NCI-H1105 treated with DMSO at 0.1 percent for 48 hours (cell line): Measurements from ENCODE around the gene ADD1.

ENCODE experiments used
- DNase-seq: peaks from one replicate; lab custom pipeline; 2025; lab: John Stamatoyannopoulos, UW

Gene ADD1

DNA sequence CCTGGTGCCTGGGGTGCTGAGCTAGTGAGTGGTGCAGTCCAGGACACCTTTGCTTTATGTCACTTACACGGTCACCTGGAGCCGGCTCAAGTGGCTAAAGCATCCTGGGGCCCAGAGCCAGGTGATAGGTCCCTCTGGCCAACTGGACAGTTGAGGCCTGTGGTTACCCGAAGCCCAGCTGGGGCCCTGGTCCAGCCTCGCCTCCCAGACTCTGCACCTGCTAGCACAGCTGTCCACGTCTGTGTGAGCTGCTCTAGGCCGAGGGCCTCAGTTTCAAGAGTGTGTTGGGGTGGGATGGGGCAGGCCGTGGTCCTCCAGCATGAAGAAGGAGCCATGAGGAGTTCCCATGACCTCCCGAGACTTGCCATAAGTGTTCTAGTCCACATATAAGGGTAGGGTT, 7.7 kb upstream of the ADD1 start:
- DNase-seq: no peak

DNA sequence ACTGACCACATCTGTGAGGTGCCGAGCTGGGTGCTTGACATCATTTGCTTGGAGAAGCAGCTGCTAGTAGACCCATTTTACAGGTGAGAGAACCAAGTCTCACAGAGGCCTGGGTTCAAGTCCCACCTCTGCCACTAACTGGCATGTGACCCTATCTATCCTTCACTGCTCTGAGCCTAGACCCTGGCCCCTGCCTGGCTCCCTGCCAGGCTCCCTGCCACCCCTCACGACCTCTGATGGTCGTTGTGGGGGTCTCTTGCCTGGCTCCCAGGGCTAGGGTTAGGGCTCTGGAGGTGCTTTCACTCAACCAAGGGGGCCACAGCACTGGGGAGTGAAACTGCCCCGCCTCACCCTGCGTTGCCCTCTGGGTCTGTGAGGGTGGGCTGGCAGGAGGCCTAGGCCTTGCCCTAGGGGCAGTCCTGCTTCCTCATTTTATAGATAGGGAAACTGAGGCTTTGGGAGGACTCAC, 7.2 kb upstream of the ADD1 start:
- no peak for DNase-seq

DNA sequence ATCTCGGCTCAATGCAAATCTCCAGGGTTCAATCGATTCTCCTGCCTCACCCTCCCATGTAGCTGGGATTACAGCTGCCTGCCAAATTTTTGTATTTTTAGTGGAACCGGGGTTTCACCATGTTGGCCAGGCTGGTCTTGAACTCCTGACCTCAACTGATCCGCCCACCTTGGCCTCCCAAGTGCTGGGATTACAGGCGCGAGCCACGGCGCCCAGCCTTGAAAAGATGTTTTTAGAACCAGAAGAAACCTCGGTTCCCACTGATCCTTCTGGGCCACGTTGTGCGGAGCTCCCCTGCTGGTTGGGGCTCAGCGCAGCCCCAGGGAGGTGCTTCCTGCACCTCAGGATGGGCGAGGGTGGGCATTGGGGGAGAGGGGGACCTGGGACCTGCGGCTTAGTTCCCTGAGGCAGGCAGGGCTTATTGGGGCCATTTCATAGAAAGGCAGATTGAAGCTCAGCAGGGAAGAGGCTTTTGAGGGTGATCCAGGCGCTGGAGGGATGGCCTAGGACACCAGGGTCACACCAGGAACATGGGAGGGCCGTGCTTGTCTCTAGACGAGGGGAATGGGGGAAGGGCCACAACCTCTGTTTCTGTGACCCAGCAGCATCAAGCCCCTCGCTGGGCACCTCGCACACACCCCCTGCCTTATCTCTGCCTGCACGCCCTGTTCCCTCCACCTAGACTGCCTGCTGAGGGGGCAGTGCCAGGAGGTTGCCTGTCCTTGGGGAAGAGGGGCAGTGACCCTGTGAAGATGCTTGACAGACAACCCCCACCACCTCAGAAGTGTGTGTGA, 6.3 kb upstream of the ADD1 start:
- DNase-seq: no peak

DNA sequence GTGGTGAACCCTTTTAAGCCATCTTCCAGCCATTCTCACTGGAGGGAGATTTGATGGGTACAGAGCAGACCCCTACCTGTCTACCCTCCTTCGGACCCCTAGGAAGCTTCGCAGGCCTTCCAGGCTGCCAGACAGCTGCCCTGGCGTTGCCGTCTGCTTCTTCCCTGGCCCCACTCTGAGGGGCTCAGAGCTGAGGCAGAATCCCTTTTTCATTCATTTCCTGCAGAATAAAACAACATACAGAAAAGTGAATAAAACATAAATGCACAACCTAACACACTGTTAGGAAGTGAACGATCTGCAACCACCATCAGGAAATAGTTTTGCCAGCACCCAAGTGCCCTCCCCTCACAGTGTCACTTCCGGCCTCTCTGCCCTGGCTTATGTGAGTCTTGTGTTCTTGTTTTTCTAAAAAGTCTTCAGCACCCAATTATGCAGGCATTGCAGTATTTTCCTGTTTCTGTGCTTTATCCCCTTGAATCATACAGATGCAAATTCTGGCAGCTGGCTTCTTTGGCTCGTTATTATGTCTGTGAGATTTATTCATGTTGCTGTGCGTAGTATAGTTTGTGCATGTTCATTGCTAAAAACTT, 5.6 kb upstream of the ADD1 start:
- no peak for DNase-seq

DNA sequence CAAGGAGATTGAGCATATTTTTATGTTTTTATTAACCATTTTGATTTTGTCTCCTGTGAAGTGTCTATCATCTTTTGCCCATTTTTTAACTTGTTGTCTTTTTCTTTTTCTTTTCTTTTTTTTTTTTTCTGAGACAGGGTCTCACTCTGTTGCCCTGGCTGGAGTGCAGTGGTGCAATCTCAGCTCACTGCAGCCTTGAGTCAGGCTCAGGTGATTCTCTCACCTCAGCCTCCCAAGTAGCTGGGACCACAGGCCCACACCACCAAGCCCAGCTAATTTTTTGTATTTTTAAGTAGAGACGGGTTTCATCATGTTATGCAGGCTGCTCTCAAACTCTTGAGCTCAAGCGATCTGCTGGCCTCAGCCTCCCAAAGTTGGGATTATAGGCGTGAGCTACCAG, 4.6 kb upstream of the ADD1 start:
- DNase-seq: no peak

DNA sequence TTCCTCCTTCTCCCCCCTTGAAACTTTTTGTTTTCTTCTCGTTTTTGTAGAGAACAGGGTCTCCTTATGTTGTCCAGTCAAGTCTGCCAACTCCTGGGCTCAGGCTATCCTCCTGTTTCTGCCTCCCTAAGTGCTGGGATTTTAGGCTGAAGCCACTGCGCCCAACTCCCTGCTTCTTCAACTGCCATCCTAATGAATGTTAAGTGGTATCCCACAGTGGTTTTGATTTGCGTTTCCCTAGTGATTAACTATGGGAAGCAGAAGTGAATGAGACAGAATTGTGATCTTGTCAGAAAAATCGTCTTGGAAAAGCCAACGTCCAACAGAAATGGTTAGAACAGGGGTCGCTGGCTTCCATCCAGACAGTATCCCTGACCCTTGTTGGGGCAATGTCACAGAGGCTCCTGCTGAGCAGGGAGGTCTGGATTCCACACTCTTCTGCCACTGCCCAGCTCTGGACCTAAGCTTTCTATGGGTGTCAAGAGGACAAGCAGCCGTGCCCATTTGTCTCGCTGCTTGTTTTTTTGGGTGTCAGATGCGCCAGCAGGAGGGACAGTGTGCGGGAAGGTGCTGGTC, 869 bp upstream of the ADD1 start:
- DNase-seq: no peak

DNA sequence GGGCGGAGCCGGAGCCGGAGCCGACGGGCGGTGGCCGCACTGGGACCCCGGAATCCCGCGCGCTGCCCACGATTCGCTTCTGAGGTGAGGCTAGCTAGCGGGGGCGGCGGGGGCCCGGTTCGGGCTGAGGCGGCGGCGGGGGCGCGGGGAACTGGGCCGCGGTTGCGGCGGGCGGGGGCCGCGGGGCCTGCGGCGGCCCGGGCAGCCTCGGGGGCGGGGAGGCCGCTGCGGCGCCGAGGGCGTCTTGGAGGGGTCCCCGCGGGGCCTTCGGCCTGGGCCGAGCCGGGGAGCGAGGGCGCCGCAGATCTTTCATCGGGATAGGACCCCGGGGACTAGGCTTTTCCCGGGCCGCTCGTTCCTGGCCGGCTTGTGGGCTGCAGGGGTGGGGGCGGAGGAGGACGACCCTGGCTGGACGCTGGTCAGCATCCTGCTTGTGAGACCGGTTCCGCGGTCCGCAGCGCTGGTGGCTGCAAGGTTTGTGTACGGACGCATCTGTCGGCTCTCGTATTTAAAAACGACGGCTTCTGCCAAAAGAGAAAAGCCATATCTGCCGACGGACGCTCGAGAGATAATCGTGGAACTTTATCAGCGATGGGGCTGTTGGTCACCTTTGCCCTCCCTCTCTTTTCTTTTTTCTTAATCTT, 419 bp downstream of the ADD1 start:
- DNase-seq: no peak

DNA sequence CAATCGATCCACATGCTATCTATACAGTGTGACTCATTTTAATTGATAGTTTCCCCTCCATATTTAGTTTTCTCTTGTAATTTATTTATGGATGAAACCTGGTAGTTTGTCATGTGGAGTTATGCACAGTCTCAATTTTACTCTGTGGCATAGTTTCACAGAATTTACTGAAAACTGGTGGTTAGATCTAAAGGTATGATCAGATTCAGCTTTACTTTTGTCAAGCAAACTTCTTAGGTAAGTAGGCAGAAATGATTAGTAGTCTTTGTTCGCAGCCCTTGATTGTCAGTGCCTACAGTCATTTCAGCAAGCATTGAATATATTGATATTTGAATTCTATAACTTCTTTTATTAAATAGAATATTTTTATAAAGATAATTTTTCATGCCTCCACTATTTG, 2.5 kb downstream of the ADD1 start:
- no peak for DNase-seq

DNA sequence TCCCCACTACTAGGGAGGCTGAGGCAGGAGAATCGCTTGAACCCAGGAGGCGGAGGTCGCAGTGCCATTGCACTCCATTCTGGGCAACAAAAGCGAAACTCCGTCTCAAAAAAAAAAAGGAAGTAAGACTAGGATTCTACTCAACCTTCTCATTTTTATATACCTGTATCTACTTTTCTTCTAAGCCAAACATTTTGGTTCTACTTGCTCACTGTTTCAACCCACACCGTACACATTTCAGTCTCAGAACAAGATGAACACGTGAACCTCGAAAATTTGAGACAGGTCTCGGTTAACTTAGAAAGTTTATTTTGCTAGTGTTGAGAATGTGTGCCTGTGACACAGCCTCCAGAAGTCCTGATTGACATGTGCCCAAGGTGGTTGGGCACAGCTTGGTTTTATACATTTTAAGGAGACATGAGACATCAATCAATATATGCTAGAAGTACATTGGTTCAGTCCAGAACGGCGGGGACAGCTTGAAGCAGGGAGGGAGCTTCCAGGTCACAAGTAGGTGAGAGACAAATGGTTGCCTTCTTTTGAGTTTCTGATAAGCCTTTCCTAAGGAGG, 3.7 kb downstream of the ADD1 start:
- DNase-seq: no peak

DNA sequence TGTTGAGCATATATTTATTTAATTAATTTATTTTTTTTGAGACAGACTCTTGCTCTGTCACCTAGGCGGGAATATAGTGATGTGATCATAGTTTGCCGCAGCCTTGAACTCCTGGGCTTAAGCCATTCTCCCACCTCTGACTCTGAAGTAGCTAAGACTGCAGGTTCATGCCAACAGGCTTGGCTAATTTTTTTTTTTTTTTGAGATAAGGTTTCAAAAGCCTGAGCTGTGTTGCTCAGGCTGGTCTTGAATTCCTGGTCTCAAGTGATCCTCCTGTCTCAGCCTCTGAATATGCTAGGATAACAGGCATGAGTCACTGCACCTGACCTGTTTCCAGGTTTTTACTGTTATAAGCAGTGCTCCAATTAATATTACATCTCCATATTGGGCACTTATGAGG, 4.8 kb downstream of the ADD1 start:
- DNase-seq: no peak

DNA sequence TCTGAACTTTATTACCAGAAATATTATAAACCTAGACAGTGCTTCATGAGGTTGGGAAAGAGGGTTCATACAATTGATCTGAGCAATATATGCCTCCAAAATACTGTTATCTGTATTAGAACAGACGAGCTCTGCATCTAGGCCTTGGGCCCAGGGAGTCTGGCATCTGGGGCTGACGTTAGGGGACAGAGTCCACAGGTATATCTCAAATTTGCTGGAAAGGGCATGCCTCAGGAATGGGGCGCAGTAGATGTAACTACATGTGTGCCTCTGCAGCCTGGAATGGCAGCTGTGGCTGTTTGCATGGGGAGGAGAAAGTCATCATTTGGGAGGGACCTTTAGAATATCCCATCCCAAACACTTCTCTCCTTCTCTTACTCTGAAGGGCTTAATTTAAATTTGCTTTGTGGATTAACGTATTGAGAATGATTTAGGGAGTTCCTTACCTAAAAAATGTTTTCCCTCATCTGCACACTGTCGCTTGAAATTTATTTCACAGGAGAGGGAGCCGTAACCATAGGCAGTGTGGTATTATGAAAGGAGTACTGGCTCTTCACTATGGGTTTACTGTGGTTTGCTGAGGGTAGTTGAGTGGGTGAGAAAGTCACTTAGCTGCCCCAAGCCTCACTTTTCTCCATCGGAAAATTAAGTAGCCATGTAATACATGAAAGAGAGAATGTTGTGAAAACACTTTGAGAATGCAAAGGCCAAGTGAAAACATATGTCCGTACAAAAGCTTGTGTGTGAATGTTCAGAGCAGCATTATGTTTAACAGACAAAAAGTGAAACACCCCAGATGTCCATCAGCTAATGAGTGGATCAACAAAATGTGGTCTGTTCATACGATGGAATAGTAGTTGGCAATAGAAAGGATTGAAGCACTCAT, 5.9 kb downstream of the ADD1 start:
- no peak for DNase-seq

DNA sequence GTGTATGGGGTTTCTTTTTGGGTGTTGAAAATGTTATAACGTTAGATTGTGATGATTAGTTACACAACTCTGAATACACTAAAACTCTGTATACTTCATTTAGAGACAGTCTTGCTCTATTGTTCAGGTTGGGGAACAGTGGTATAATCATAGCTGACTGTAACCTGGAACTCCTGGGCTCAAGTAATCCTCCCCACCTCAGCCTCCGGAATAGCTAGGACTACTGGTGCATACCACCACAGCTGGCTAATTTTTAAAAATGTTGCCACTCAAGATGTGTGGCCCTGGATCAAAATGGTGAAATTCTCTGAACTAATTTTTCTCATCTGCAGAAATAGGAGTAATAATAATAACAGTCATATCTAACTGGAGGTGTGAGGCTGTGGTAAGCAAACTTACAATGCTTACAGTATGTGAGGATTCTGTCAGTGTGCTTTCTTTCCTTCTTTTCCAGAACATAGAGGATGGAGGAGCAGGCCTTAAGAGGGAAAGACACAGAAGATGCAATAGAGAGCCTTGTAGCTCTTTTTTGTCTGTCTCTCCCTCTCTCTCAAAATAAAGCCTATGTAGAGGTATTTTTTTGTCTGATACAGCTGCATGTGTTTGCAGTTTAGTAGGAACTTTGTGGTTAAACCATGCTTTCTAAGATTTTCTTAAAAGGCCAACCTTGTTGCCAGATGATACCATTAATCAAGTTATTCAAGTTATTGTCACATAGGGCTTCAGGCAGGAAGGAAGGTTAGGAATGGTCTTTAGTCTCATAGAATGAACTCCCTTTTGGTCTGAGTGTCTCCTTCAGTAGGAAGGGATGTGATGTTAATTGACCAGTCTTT, 7.5 kb downstream of the ADD1 start:
- no peak for DNase-seq

DNA sequence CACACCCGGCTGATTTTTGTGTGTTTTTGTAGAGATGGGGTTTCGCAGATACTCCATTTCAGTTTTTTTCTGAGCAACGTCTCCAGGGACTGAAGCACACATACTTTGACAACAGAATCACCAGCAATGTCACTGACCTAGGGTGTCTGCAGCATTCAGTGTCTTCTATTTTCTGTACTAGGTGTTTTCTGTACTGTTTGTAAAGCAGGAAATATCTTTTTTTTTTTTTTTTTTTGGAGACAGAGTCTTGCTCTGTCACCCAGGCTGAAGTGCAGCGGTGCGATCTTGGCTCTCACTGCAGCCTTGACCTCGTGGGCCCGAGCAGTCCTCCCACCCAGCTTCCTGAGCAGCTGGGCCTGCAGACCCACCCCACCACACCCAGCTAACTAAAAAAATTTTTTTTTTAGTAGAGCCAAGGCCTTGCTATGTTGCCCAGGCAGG, 8.9 kb downstream of the ADD1 start:
- DNase-seq: no peak

DNA sequence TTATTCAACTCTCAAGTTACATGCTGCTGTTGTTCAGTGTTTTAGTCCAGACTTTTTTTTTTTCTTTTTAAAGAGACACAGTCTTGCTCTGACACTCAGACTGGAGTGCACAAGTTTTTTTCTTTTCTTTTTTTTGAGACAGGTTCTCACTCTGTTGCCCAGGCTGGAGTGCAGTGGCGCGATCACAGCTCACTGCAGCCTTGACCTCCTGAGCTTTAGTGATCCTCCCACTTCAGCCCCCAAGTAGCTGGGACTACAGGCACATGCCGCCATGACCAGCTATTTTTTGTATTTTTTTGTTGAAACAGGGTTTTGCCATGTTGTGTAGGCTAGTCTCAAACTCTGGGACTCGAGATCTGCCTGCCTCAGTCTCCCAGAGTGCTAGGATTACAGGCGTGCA, 11.9 kb downstream of the ADD1 start:
- no peak for DNase-seq

DNA sequence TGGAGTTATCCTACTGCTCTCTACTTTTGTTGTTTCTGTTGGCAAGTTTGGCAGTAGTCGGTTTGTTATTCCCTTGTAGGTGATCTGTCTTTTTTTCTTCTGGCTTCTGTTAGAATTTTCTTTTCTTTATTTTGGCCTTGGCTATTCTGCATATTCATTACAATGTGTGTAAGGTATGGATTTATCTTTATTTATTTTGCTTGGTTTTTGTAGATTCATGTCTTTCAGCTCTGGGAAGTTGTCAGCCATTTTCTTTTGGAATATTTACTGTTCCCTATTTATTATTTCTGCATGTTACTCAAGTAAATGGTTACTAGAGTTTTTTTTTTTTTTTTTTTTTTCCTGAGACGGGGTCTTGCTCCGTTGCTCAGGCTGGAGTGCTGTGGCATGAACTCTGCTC, 12.6 kb downstream of the ADD1 start:
- no peak for DNase-seq

DNA sequence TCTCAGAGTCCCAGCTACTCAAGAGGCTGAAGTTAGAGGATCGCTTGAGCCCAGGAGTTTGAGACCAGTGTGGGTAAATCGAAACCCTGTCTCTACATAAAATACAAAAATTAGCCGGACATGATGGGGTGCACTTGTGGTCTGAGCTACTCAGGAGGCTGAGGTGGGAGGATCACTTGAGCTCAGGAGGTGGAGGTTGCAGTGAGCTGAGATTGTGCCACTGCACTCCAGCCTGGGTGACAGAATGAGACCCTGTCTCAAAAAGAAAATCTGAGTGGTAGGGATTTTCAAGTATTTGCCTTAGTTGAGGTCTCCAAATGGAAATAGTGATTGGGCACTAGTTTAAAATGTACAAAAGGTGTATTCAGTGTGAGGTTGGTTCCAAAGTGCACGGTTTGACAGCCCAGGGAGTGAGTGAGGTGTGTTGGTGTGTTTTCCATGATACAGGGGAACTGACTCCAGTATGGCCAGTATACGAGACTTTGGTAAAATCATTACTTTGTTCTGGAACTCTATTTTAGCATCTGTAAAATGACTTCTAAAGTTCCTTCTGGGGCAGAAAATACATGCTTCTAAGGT, 13.8 kb downstream of the ADD1 start:
- DNase-seq: no peak

DNA sequence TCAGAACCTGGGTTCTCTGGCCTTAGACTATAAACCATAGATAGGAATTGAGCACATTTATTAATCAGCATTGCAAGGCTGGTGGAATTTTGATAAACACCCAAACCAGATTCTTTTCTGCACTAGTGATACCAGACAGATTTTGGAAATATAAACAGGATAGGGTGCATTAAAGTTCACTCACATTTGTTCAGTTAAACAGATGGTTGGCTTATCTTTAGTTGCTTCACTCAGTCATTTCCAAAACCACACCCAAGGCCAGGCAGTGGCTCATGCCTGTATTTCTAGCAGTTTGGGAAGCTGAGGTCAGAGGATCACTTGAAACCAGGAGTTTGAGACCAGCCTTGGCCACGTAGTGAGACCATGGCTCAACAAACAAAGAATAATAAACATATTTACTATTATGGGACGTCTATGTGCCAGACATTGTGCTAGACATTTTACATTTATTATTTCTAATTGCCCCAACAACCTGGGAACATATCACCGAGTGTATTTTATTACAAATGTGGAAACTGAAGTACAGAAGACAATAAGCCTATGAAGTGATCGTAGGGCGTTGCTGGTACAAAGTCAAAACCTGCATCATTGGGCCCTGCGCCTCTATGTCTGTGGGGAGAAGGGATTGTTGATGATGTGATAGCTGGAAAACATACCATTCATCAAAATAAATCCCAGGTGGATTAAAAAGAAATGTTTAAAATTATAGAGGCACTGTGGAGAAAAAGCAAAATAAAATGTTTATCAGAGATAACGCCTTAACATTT, 15.0 kb downstream of the ADD1 start:
- no peak for DNase-seq

DNA sequence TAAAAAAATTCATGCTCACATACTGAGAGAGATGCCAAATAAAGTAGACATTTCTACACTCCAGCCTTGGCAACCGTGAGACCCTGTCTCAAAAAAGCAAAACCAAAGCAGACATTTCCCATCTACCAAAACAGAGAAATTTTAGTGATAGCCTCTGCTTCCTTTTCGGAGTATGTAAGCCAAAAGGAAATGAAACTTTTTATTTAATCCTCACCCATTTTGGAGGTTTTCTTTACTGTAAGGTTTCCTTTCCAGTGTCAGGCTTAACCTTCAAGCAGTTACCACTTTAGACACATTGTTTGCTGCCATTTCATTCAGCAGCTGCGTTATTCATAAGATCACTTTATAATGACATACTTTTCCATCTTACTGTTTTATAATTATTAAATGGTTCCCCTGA, 15.9 kb downstream of the ADD1 start:
- DNase-seq: no peak
